GM21717 (cell line): Measurements from ENCODE around the gene RIMKLB.

Source experiments
- ATAC-seq: cut with Tn5 transposase; IDR thresholded peaks from one replicate; pipeline ENCODE4 v1.9.1; 2021; ENCODE audit warnings: mild to moderate bottlenecking, moderate library complexity; ENCODE audit not compliant: unreplicated experiment

The RIMKLB gene

DNA sequence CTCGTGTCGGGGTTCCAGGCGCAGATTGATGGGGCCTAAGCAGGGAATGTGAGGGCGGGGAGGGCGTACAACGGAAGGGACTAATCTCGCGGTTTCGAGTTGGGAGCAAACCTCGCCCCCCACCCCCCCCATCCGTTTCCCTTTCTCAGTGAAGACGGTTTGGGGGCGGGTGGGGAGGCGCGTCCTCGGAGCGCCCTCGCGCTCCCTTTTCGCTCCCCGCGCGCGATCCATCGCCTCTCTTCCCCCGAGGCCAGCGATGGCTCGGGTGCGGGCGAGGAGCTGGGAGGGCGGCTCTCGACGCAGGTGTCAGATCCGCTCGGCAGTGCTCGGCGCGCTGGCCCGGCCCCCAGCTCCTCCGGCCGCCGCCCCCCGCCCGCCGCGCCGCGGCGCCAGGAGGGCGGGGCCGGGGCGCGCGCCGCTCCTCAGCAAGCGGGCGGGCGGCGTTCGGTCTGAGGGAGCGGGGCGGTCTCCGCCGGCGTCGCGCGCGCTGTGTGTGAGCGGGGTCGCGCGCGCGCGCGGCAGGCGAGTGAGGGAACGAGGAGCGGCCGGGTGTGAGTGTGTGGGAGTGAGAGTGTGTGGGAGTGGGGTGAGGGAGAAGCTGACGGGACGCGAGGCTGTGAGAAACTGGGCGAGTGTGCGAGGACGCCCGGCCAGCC lies at the start of gene RIMKLB:
RIMKLB (plus strand) TSS at position 516 of the 656 bp plus-strand sequence. CDS start 15,876 bp downstream, outside the sequence.
- ATAC-seq = peak; percentile 72

DNA sequence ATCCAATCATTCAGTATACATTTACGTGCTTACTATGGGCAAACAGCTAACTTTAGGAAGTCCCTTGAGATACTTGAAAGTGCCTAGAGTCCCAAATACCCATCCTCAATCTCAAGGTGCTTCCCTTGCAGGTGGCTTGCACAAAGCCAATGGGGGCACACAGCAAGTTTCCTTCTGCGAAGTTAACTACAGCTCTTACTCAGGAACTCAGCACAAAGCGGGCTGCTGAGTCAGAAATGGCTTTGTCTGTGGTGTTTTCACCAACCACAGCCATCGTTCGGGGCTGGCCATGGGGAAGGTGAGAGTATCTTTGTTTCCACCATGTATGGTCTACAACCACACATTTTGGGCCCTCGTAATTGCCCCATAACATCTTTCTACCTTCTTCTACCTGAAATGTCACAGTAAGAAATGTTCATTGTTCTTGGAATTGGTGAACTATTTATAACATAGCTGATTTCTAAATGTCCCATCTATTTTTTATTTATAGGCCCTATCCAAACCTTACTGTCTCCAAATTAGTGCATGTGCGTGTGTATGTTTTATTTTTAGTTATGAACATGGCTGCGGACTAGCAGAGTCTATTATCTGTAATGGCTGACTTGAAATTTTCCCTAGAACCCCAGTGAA lies 49.1 kb upstream of the RIMKLB start:
- peak; percentile 62 for ATAC-seq

- ATAC-seq = no peak
Measured at GRCh38 chr12:8655421-8655820, 42.4 kb upstream of the RIMKLB start.

- ATAC-seq = no peak
Measured at GRCh38 chr12:8658346-8658745, 39.4 kb upstream of the RIMKLB start.

- ATAC-seq = no peak
Measured at GRCh38 chr12:8661016-8661415, 36.8 kb upstream of the RIMKLB start.

DNA sequence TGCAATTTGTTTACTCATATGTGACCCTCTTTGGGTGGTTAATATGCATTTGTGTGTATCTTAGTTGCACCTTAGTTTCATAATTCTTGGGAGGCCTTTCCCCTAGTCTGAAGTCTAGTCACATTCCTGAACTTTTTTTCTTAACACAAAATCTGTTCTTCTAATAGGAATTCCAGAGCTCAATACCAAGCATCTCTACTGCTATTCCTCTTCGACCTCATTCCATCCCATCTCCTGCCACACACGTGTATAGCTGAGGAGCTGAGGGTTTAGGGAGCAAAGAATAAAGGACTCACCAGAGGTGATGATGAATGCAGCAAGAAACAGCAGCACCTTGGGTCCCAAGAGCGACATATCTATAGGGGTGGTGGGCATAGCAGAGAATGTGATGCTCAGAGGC lies 36.0 kb upstream of the RIMKLB start:
- ATAC-seq = no peak

DNA sequence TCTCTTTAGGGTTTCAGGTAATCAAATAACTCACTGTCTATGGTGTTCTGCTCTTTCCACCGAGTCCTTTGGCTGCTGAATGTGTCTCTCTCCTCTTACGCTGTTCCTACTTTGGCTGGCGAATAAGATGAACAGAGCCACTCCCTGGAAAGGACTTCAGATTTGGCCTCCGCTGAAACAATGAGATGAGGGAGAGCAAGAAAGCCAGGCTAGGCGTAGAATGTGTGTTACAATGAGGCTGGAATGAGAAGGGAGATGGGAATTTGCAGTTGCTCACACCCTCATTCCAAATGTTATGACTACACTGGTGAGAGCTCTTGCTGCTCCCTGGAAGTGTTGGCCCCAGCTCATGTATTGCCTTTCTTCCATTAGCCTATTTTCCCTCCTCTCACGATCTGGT lies 35.2 kb upstream of the RIMKLB start, which contains the start of gene MFAP5:
MFAP5 (minus strand) TSS at position 234 of the 400 bp plus-strand sequence. CDS start 722 bp downstream, outside the sequence.
- ATAC-seq = no peak

GRCh38 chr12:8664228-8664913 lies 33.4 kb upstream of the RIMKLB start:
- ATAC-seq = no peak

- no peak for ATAC-seq
Measured at GRCh38 chr12:8665759-8666158, 32.0 kb upstream of the RIMKLB start.

GRCh38 chr12:8667270-8667669 lies 30.5 kb upstream of the RIMKLB start:
- ATAC-seq = no peak

GRCh38 chr12:8668441-8668840 lies 29.4 kb upstream of the RIMKLB start:
- no peak for ATAC-seq

GRCh38 chr12:8672381-8672780 lies 25.4 kb upstream of the RIMKLB start:
- no peak for ATAC-seq

DNA sequence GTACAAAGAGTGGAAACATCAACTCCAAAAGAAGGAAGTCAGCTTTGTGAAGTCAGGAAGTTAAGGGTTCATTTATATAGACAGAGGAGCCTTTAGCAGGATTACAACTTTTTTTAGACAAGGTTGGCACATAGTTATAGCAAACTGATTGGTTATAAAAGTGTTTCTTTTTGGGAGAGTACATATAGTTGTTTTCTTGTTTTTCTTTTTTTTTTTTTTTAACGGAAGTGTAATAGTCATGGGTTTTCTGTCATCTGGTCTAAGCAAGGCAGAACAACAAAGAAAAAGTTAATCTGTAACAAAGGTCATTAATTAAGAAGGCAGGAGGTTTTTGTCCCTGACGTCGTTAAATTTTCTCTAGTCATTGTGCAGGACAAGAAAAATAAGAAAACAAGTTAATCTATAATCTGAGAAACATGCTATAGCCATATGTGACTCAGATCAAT lies 22.2 kb upstream of the RIMKLB start:
- no peak for ATAC-seq

- no peak for ATAC-seq
Measured at GRCh38 chr12:8676651-8677050, 21.1 kb upstream of the RIMKLB start.

GRCh38 chr12:8677362-8677761 lies 20.4 kb upstream of the RIMKLB start:
- no peak for ATAC-seq

DNA sequence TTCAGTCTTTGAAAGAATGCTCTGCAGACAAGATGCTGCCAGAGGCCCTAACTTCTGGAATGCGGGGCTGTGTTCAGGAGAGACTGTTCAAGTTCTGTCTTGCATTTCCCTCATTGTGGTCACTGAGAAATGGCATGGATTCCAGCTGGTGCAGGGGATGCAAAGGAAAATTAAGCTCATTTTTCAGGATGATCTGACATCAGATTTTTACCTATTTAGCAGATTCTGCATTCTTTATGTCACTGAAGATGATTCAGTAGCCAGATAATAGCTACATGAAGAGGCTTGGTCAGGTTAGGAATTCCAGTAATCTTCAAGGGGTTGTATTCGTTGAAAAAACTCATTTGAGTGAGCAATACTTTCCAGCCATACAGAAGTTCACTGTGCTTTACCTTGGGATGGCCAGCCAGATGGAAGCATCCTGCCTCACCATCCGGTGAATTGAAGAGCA lies 19.1 kb upstream of the RIMKLB start:
- ATAC-seq = no peak

GRCh38 chr12:8680533-8680932 lies 17.3 kb upstream of the RIMKLB start:
- ATAC-seq = no peak

GRCh38 chr12:8681129-8681884 lies 16.5 kb upstream of the RIMKLB start:
- no peak for ATAC-seq

DNA sequence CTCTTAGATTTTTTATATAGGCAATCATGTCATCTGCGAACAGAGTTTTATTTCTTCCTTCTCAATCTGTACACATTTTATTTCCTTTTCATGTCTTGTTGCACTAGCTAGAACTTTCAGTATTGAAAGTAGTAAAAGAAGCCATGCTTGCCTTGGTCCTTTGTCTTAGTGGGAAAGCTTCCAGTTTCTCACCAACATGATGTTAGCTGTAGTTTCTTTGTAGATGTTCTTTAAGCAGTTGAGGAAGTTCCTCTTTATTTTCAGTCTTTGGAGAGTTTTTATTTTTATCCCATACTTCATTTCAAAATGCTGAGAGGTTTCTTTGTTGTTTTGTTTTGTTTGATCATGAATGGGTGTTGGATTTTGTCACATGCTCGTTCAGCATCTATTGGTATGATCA lies 12.7 kb upstream of the RIMKLB start:
- ATAC-seq = no peak

GRCh38 chr12:8687846-8688601 lies 9.8 kb upstream of the RIMKLB start:
- ATAC-seq = no peak
